Adrenal gland (tissue), 5 donors: Measurements from ENCODE around the gene PPM1F.

Experiments used
- CTCF ChIP-seq, 6 experiments: fragments of 450-650 bp in 4 of 6; fragments of 200-600 bp in 2 of 6; sonication (generic) in 1 of 6; IDR thresholded peaks; 1 replicate in 5 of 6; 2 replicates in 1 of 6; pipeline versions ENCODE4 v1.5.1 to v1.8.0; 2016 to 2021; ENCODE audit warnings: antibody characterized with exemption in 6 of 6, mild to moderate bottlenecking in 2 of 6, moderate library complexity in 1 of 6
- POLR2A ChIP-seq, 2 donors: fragments of 450-650 bp; IDR thresholded peaks; one replicate each; pipeline ENCODE4 v1.6.1; 2017; ENCODE audit warnings: antibody characterized with exemption in 2 of 2, mild to moderate bottlenecking in 2 of 2, moderate library complexity in 1 of 2
- donor health status: DM: no; HTN: no; CAD: no.

GRCh38 chr22:21959274-21960074 lies 6.8 kb upstream of the PPM1F start:
- TF ChIP-seq CTCF (IDR thresholded peaks at IDR 0.05) (no peak), POLR2A (IDR thresholded peaks at IDR 0.05) (no peak)
